Activated CD4-positive, alpha-beta T cell treated with anti-CD3 and anti-CD28 coated beads for 36 hours (primary cell): ENCODE data around the gene INPP5D. TPM values are rescaled to one million over a fixed set of nuclear protein-coding genes. Genes with fewer than 3 reads are reported as not detected.

Experiments used
- ATAC-seq: fragments of 200-7000 bp; cut with Tn5 transposase; one replicate; pipeline ENCODE4 v1.10.0; 2021; ENCODE audit warnings: mild to moderate bottlenecking, moderate library complexity
- CTCF ChIA-PET: fragments of 350-600 bp; sonication (Branson Sonifier 250); formaldehyde crosslinking; loops from one replicate; lab custom pipeline; 2021; ENCODE audit warnings: antibody characterized with exemption; lab: Charles Lee
- POLR2A ChIA-PET: fragments of 350-600 bp; sonication (Branson Sonifier 250); formaldehyde crosslinking; loops from one replicate; lab custom pipeline; 2021; ENCODE audit warnings: antibody characterized with exemption, inconsistent platforms; lab: Charles Lee
- DNase-seq: peaks from one replicate; pipeline ENCODE4 v3.0.0-alpha.2; 2020
- H3K27ac Mint-ChIP-seq: one replicate; pipeline ENCODE4 v1.8.0; 2021; ENCODE audit warnings: mixed read lengths
- H3K27me3 Mint-ChIP-seq: one replicate; pipeline ENCODE4 v1.8.0; 2021; ENCODE audit warnings: mixed read lengths
- H3K36me3 Mint-ChIP-seq: one replicate; pipeline ENCODE4 v1.8.0; 2021; ENCODE audit warnings: low read depth, mixed read lengths
- H3K4me1 Mint-ChIP-seq: one replicate; pipeline ENCODE4 v1.8.0; 2021; ENCODE audit warnings: mixed read lengths
- H3K4me3 Mint-ChIP-seq: one replicate; pipeline ENCODE4 v1.8.0; 2021; ENCODE audit warnings: mild to moderate bottlenecking, moderate library complexity, mixed read lengths
- H3K9me3 Mint-ChIP-seq: one replicate; pipeline ENCODE4 v1.8.0; 2021; ENCODE audit warnings: low read depth, mixed read lengths
- intact Hi-C, 2 experiments: fragments of 100-400 bp; cut with DNase I in 1 of 2; cut with micrococcal nuclease in 1 of 2; formaldehyde crosslinking; loops; one replicate each; pipeline versions ENCODE4 v1.14.2 to v1.15.1; 2022 to 2024; cut with DNase I, micrococcal nuclease
- total RNA-seq, 2 experiments: library from RNA; stranded (reverse); gene quantifications; one replicate each; pipeline ENCODE4 v1.2.3, GENCODE V29; 2021

The INPP5D gene
- total RNA-seq, 2 experiments from 2014 or later, result 40.5 to 53.4 TPM

GRCh38 chr2:233256048-233256447, 195.9 kb downstream of the INPP5D start:
- Mint-ChIP-seq H3K36me3 (peaks cover 46% of the 10 kb centered on the region), H3K27ac (no peak overlapping the region), H3K4me1 (peaks cover 53% of the 10 kb centered on the region), H3K4me3 (no peak overlapping the region), H3K9me3 (no peaks in the 10 kb centered on the region), H3K27me3 (no peaks in the 10 kb centered on the region)
- ATAC-seq, result no peak
- ChIA-PET CTCF (interaction anchor here (0.6 to 3.5 kb wide), 7 partner anchors 10 to 403 kb away, joined by 3 to 19 read pairs (median 3); no protein-coding TSS in a partner anchor), POLR2A (no interaction called here)
- no peak for DNase-seq
- intact Hi-C loops, result loop anchor here (10.0 kb wide), 2 partner anchors 491 to 599 kb away; partner anchors contain the start of gene HJURP (in 1 of the 2)

Other genes with a start within 250 kb of the INPP5D start
- 1 to 10 TPM in 1 of 2 experiments, under 1 TPM in 1; 0.87 to 2.1 TPM for gene SNORC, start 190.1 kb upstream of the INPP5D start, total RNA-seq
- 1 to 10 TPM; 1.5 to 2.0 TPM for gene NGEF, start 47.1 kb upstream of the INPP5D start, total RNA-seq
- gene NEU2, start 27.7 kb upstream of the INPP5D start, total RNA-seq, result not detected
- gene ATG16L1, start 191.3 kb downstream of the INPP5D start, total RNA-seq, result 10 to 100 TPM; 23.0 to 24.6 TPM
- under 1 TPM in 1 of 2 experiments, not detected in 1; 0.39 TPM for gene SAG, start 247.5 kb downstream of the INPP5D start, total RNA-seq